Stimulated activated CD8-positive, alpha-beta memory T cell treated with anti-CD3 and anti-CD28 coated beads, Interleukin-12 subunit alpha, Interleukin-12 subunit beta, amount 100 ng/mL, for 24 hours (primary cell): ENCODE measurements around the gene GRK5.
"Not testable (repeated sequence)": the region's sequence is repeated elsewhere in the genome, so short reads cannot be mapped to it uniquely, and the experiment has no call there.

Experiments
- DNase-seq: peaks from one replicate; pipeline ENCODE4 v3.0.0-alpha.2; 2020; ENCODE audit errors: extremely low read depth

GRK5 gene

GRCh38 chr10:119222537-119222936, 15.2 kb downstream of the GRK5 start:
- DNase-seq, result no peak

- DNase-seq, result no peak
These were observed 15.6 kb downstream of the GRK5 start for GRCh38 chr10:119222966-119223386.

GRCh38 chr10:119225083-119225658, 17.8 kb downstream of the GRK5 start:
- no peak for DNase-seq

GRCh38 chr10:119227825-119228224, 20.5 kb downstream of the GRK5 start:
- no peak for DNase-seq

- DNase-seq, result no peak
These were observed 24.3 kb downstream of the GRK5 start for GRCh38 chr10:119231654-119232053.

GRCh38 chr10:119232439-119232838, 25.1 kb downstream of the GRK5 start:
- not testable (repeated sequence) for DNase-seq

- no peak for DNase-seq
These were observed 25.9 kb downstream of the GRK5 start for GRCh38 chr10:119233123-119233820.

- no peak for DNase-seq
These were observed 26.4 kb downstream of the GRK5 start for GRCh38 chr10:119233821-119234220.

- DNase-seq, result no peak
These were observed 28.0 kb downstream of the GRK5 start for GRCh38 chr10:119235356-119235755.

GRCh38 chr10:119237722-119238436, 30.5 kb downstream of the GRK5 start:
- no peak for DNase-seq

- no peak for DNase-seq
These were observed 31.2 kb downstream of the GRK5 start for GRCh38 chr10:119238577-119238976.

GRCh38 chr10:119239015-119239414, 31.6 kb downstream of the GRK5 start:
- not testable (repeated sequence) for DNase-seq

GRCh38 chr10:119239630-119240029, 32.3 kb downstream of the GRK5 start:
- DNase-seq, result not testable (repeated sequence)

GRCh38 chr10:119241066-119241465, 33.7 kb downstream of the GRK5 start:
- no peak for DNase-seq

- no peak for DNase-seq
These were observed 34.8 kb downstream of the GRK5 start for GRCh38 chr10:119242186-119242585.

GRCh38 chr10:119243488-119243887, 36.1 kb downstream of the GRK5 start:
- no peak for DNase-seq

GRCh38 chr10:119243967-119244366, 36.6 kb downstream of the GRK5 start:
- no peak for DNase-seq

- no peak for DNase-seq
These were observed 37.9 kb downstream of the GRK5 start for GRCh38 chr10:119245272-119245671.

- DNase-seq, result no peak
These were observed 39.6 kb downstream of the GRK5 start for GRCh38 chr10:119246862-119247549.

GRCh38 chr10:119247550-119247894, 40.2 kb downstream of the GRK5 start:
- no peak for DNase-seq

- DNase-seq, result no peak
These were observed 40.8 kb downstream of the GRK5 start for GRCh38 chr10:119248184-119248583.

GRCh38 chr10:119248681-119249080, 41.3 kb downstream of the GRK5 start:
- no peak for DNase-seq
